Neutrophil (primary cell): ENCODE measurements around the gene STXBP3.
"Not testable (repeated sequence)": the region's sequence is repeated elsewhere in the genome, so short reads cannot be mapped to it uniquely, and the experiment has no call there.

Source experiments
- H3K27ac ChIP-seq: fragments of 200-600 bp; sonication (generic); 2 replicates; pipeline ENCODE4 v1.5.1; 2016; ENCODE audit warnings: mild to moderate bottlenecking, moderate library complexity
- H3K27me3 ChIP-seq: fragments of 200-600 bp; sonication (generic); 2 replicates; pipeline ENCODE4 v1.6.0; 2016; ENCODE audit warnings: mild to moderate bottlenecking
- H3K36me3 ChIP-seq: fragments of 200-600 bp; sonication (generic); 2 replicates; pipeline ENCODE4 v1.5.1; 2017
- H3K4me1 ChIP-seq, 2 experiments: fragments of 200-600 bp in 1 of 2; sonication (generic) in 1 of 2; 1 replicate in 1 of 2; 2 replicates in 1 of 2; pipeline versions ENCODE4 v1.5.1 to v1.6.1; 2013 to 2016; ENCODE audit warnings: low read depth in 1 of 2, low read length in 1 of 2, mild to moderate bottlenecking in 1 of 2, moderate library complexity in 1 of 2; ENCODE audit not compliant: control insufficient read depth in 1 of 2, insufficient read depth in 1 of 2
- H3K4me3 ChIP-seq, 2 experiments: fragments of 200-600 bp in 1 of 2; sonication (generic) in 1 of 2; 1 replicate in 1 of 2; 2 replicates in 1 of 2; pipeline ENCODE4 v1.5.1; 2013 to 2016; ENCODE audit warnings: low read depth in 1 of 2, low read length in 1 of 2, mild to moderate bottlenecking in 1 of 2, moderate library complexity in 1 of 2
- H3K9me3 ChIP-seq: fragments of 200-600 bp; sonication (generic); 2 replicates; pipeline ENCODE4 v1.5.1; 2016
- CTCF ChIP-seq: fragments of 200-600 bp; sonication (generic); IDR thresholded peaks from 2 replicates; pipeline ENCODE4 v1.5.1; 2016; ENCODE audit warnings: antibody characterized with exemption

The STXBP3 gene

GRCh38 chr1:108777839-108778238 lies 31.4 kb downstream of the STXBP3 start:
- Histone ChIP-seq H3K27me3 (no peaks in the 10 kb centered on the region), H3K27ac (no peak overlapping the region), H3K9me3 (no peaks in the 10 kb centered on the region), H3K36me3 (peaks cover 94% of the 10 kb centered on the region), H3K4me1 (no peaks in the 10 kb centered on the region), H3K4me3 (no peak overlapping the region)
- TF ChIP-seq CTCF: no peak

- H3K4me3 ChIP-seq: no peak overlapping the region
- H3K27ac ChIP-seq: no peak overlapping the region
- no peaks in the 10 kb centered on the region for H3K9me3 ChIP-seq
- peaks cover 94% of the 10 kb centered on the region for H3K36me3 ChIP-seq
- H3K27me3 ChIP-seq: no peaks in the 10 kb centered on the region
- H3K4me1 ChIP-seq: no peaks in the 10 kb centered on the region
- no peak for TF ChIP-seq CTCF
Observed at GRCh38 chr1:108779455-108779854, 33.0 kb downstream of the STXBP3 start.

GRCh38 chr1:108780937-108781574 lies 34.6 kb downstream of the STXBP3 start:
- H3K27me3 ChIP-seq: no peaks in the 10 kb centered on the region
- peaks cover 94% of the 10 kb centered on the region for H3K36me3 ChIP-seq
- no peak for TF ChIP-seq CTCF
- H3K27ac ChIP-seq: no peak overlapping the region
- H3K4me1 ChIP-seq: no peaks in the 10 kb centered on the region
- H3K4me3 ChIP-seq: no peak overlapping the region
- peaks cover 2% of the 10 kb centered on the region for H3K9me3 ChIP-seq

GRCh38 chr1:108781575-108781944 lies 35.1 kb downstream of the STXBP3 start:
- H3K27me3 ChIP-seq, H3K9me3 ChIP-seq, H3K4me3 ChIP-seq, H3K27ac ChIP-seq, H3K4me1 ChIP-seq: not testable (repeated sequence)
- H3K36me3 ChIP-seq: peaks cover 94% of the 10 kb centered on the region

GRCh38 chr1:108785264-108785663 lies 38.8 kb downstream of the STXBP3 start:
- H3K27me3 ChIP-seq: no peaks in the 10 kb centered on the region
- peaks cover 86% of the 10 kb centered on the region for H3K36me3 ChIP-seq
- no peak overlapping the region for H3K27ac ChIP-seq
- peaks cover 4% of the 10 kb centered on the region for H3K9me3 ChIP-seq
- H3K4me3 ChIP-seq: no peak overlapping the region
- TF ChIP-seq CTCF: no peak
- no peaks in the 10 kb centered on the region for H3K4me1 ChIP-seq

- no peaks in the 10 kb centered on the region for H3K27me3 ChIP-seq
- peaks cover 83% of the 10 kb centered on the region for H3K36me3 ChIP-seq
Observed at GRCh38 chr1:108785880-108786279, 39.4 kb downstream of the STXBP3 start.

More at GRCh38 chr1:108785880-108786279, 39.4 kb downstream of the STXBP3 start:
- TF ChIP-seq CTCF: no peak
- Histone ChIP-seq H3K27ac (no peak overlapping the region), H3K9me3 (peaks cover 4% of the 10 kb centered on the region), H3K4me1 (no peaks in the 10 kb centered on the region), H3K4me3 (no peak overlapping the region)
